K562 (cell line): ENCODE data around the gene NDUFAF8. TPM values are rescaled to one million over a fixed set of nuclear protein-coding genes. Genes with fewer than 3 reads are reported as not detected.

Experiments used
- ATAC-seq: fragments of 200-7000 bp; cut with Tn5 transposase; 3 replicates; pipeline ENCODE4 v1.9.1; 2020; ENCODE audit warnings: moderate library complexity
- BruUV-seq: library from RNA; stranded (reverse); fragments of 400-500 nt; replicated peaks from 2 replicates; lab custom pipeline; 2021; lab: Mats Ljungman, UMichigan
- CTCF ChIA-PET: fragments of 300-600 bp; formaldehyde crosslinking; extraction: SDS; loops from one replicate; lab custom pipeline; 2021; ENCODE audit warnings: low intra/inter-chr PET ratio; lab: Yijun Ruan, JAX
- POLR2A ChIA-PET: fragments of 300-600, 350-650 bp; sonication (Branson Sonifier 250); formaldehyde crosslinking; extraction: SDS; loops from one replicate; lab custom pipeline; 2021; ENCODE audit warnings: antibody characterized with exemption, inconsistent platforms; lab: Yijun Ruan, JAX
- DNase-seq, 4 experiments: peaks; one replicate each; pipeline versions ENCODE4 v3.0.0 to v3.0.0-alpha.2; 2011 to 2018; ENCODE audit warnings: low spot score in 3 of 4, mixed read lengths in 3 of 4; ENCODE audit errors: extremely low read depth in 1 of 4
- FAIRE-seq: peaks from 2 replicates; lab custom pipeline; 2011; peaks lifted over from hg19 to GRCh38; lab: Jason Lieb, UNC
- H2AFZ ChIP-seq: 2 replicates; pipeline ENCODE4 v1.6.0; 2011; ENCODE audit warnings: low read depth, low read length, control low read depth, inconsistent platforms
- H3K27ac ChIP-seq: fragments of 200-600 bp; 3 replicates; pipeline ENCODE4 v1.8.0; 2011; ENCODE audit warnings: low read depth, mild to moderate bottlenecking, control low read depth, inconsistent platforms, low read length, moderate library complexity, mixed read lengths; ENCODE audit errors: extremely low read depth
- H3K27me3 ChIP-seq, 2 experiments: fragments of 300-600 bp in 1 of 2; 2 replicates in 1 of 2; 3 replicates in 1 of 2; pipeline versions ENCODE4 v1.6.0 to v1.8.0; 2011; ENCODE audit warnings: inconsistent platforms in 2 of 2, low read length in 2 of 2, mild to moderate bottlenecking in 1 of 2, mixed read lengths in 1 of 2, moderate library complexity in 1 of 2; ENCODE audit not compliant: control insufficient read depth in 2 of 2, insufficient read depth in 2 of 2
- H3K36me3 ChIP-seq: fragments of 300-600 bp; 3 replicates; pipeline ENCODE4 v1.8.0; 2011; ENCODE audit warnings: mild to moderate bottlenecking, low read length, inconsistent platforms; ENCODE audit not compliant: control insufficient read depth, insufficient read depth
- H3K4me1 ChIP-seq, 2 experiments: fragments of 200-600 bp in 1 of 2; replicated peaks in 1 of 2; 2 replicates in 1 of 2; 3 replicates in 1 of 2; pipeline versions ENCODE4 v1.5.1 to v1.8.0; 2011; ENCODE audit warnings: inconsistent platforms in 2 of 2, low read length in 2 of 2, mild to moderate bottlenecking in 1 of 2, mixed read lengths in 1 of 2, moderate library complexity in 1 of 2; ENCODE audit not compliant: control insufficient read depth in 2 of 2, insufficient read depth in 2 of 2
- H3K4me2 ChIP-seq: 2 replicates; pipeline ENCODE4 v1.6.1; 2011; ENCODE audit warnings: low read length, control low read depth, inconsistent platforms, mixed read lengths; ENCODE audit not compliant: insufficient read depth
- H3K4me3 ChIP-seq: fragments of 200-600 bp; sonication (generic), shearing (Covaris generic); 2 replicates; pipeline ENCODE4 v1.5.1; 2016; ENCODE audit warnings: control low read depth, inconsistent platforms
- H3K79me2 ChIP-seq: fragments of 200-600 bp; 3 replicates; pipeline ENCODE4 v1.8.0; 2011; ENCODE audit warnings: low read length, inconsistent platforms; ENCODE audit not compliant: control insufficient read depth, insufficient read depth
- H3K9ac ChIP-seq, 2 experiments: 2 replicates each; pipeline versions ENCODE4 v1.6.0 to v1.6.1; 2011; ENCODE audit warnings: low read depth in 2 of 2, low read length in 2 of 2, control low read depth in 1 of 2, inconsistent platforms in 1 of 2, mild to moderate bottlenecking in 1 of 2, mixed read lengths in 1 of 2; ENCODE audit not compliant: insufficient read depth in 1 of 2
- H3K9me1 ChIP-seq: one replicate; pipeline ENCODE4 v1.6.0; 2011; ENCODE audit warnings: inconsistent platforms, mild to moderate bottlenecking, low read length, moderate library complexity; ENCODE audit not compliant: control insufficient read depth, insufficient read depth
- H3K9me3 ChIP-seq: replicated peaks from 2 replicates; pipeline ENCODE4 v1.5.1; 2011; ENCODE audit warnings: low read depth, low read length, inconsistent platforms; ENCODE audit not compliant: control insufficient read depth, insufficient read depth
- H4K20me1 ChIP-seq: replicated peaks from 2 replicates; pipeline ENCODE4 v1.6.1; 2011; ENCODE audit warnings: low read length, inconsistent platforms, mixed read lengths; ENCODE audit not compliant: control insufficient read depth, insufficient read depth
- DPF2 ChIP-seq: fragments of 450-650 bp; IDR thresholded peaks from 2 replicates; pipeline ENCODE4 v1.6.1; 2016
- FOXJ2 ChIP-seq: fragments of 200-800 bp; sonication (Bioruptor generic); IDR thresholded peaks from 2 replicates; pipeline ENCODE4 v1.6.1; 2016; ENCODE audit warnings: missing genetic modification characterization, missing compliant biosample characterization
- MAFF ChIP-seq: IDR thresholded peaks from 2 replicates; pipeline ENCODE4 v1.6.1; 2012; ENCODE audit warnings: low read length, improper control_type of control experiment
- NR1H2 ChIP-seq: sonication (generic); formaldehyde crosslinking; IDR thresholded peaks from 2 replicates; pipeline ENCODE4 v1.4.0; 2020; ENCODE audit warnings: mild to moderate bottlenecking, missing genetic modification reagents
- POLR2G ChIP-seq: fragments of 200-400 bp; formaldehyde crosslinking; IDR thresholded peaks from 2 replicates; pipeline ENCODE4 v1.6.1; 2017; ENCODE audit warnings: low read depth, mild to moderate bottlenecking, antibody characterized with exemption, low read length, moderate library complexity
- PRMT5 ChIP-seq: sonication (generic); formaldehyde crosslinking; IDR thresholded peaks from 2 replicates; pipeline ENCODE4 v1.5.0; 2020; ENCODE audit warnings: missing genetic modification reagents
- ZNF316 ChIP-seq: fragments of 450-650 bp; IDR thresholded peaks from 2 replicates; pipeline ENCODE4 v1.6.1; 2016
- ZNF347 ChIP-seq: fragments of 450-650 bp; formaldehyde crosslinking; IDR thresholded peaks from 2 replicates; pipeline ENCODE4 v1.4.0; 2020; ENCODE audit warnings: low read depth, mild to moderate bottlenecking, moderate library complexity
- WGBS: fragments of 100-300 bp; shearing (Covaris generic); methylation state at CpG from one replicate; pipeline ENCODE4 v1.1.6; 2016; ENCODE audit warnings: low coverage, mixed read lengths; ENCODE audit not compliant: insufficient coverage; ENCODE audit errors: missing lambda C conversion rate; 5-methylcytosine and 5-hydroxymethylcytosine counted together
- in situ Hi-C: fragments of 300-500 bp; cut with MboI; formaldehyde crosslinking; loops from 4 replicates; pipeline ENCODE4 v1.15.0; 2018; ENCODE audit warnings: inconsistent platforms, mixed read lengths
- intact Hi-C: fragments of 100-400 bp; cut with micrococcal nuclease; formaldehyde crosslinking; loops from 2 replicates; pipeline ENCODE4 v1.14.2; 2022
- polyA plus RNA-seq, 8 experiments: library from polyadenylated mRNA; depleted of rRNA in 4 of 8; stranded (reverse) in 5 of 8; unstranded in 3 of 8; fragments of >200 nt; fragmentation: Nextera tagmentation in 2 of 8; fragmentation: Illumina TruSeq in 1 of 8; extraction: Ambion mirVana in 2 of 8; extraction: Trizol in 1 of 8; gene quantifications; 2 replicates each; pipeline versions ENCODE4 v1.2.1 to v1.2.3, GENCODE V29; 2011 to 2014; ENCODE audit warnings: inconsistent platforms in 1 of 8, missing spikeins in 1 of 8
- total RNA-seq, 7 experiments: library from RNA; depleted of rRNA in 6 of 7; stranded (reverse); fragments of >200 nt in 6 of 7; fragmentation: Illumina TruSeq in 2 of 7; extraction: Trizol in 2 of 7; gene quantifications; 2 replicates each; pipeline versions ENCODE4 v1.2.1 to v1.2.3, GENCODE V29; 2011 to 2021; ENCODE audit warnings: low replicate concordance in 1 of 7
- TF ChIP-seq, protein P1 (sequence below): fragments of 200-400 bp; formaldehyde crosslinking; IDR thresholded peaks from 2 replicates; pipeline ENCODE4 v1.6.1; 2017; ENCODE audit warnings: mild to moderate bottlenecking, low read depth, low read length, moderate library complexity
- TF ChIP-seq, protein P2 (sequence below): fragments of 200-800 bp; sonication (Bioruptor generic); IDR thresholded peaks from 2 replicates; pipeline ENCODE4 v1.6.1; 2017; ENCODE audit warnings: missing genetic modification characterization, missing compliant biosample characterization

The NDUFAF8 gene
- total and polyA plus RNA-seq, 9 of the 15 experiments (the other 6 are each of a cell fraction or from before 2014, with no cell fraction given), result 13.5 to 144 (median 90.0) TPM

DNA sequence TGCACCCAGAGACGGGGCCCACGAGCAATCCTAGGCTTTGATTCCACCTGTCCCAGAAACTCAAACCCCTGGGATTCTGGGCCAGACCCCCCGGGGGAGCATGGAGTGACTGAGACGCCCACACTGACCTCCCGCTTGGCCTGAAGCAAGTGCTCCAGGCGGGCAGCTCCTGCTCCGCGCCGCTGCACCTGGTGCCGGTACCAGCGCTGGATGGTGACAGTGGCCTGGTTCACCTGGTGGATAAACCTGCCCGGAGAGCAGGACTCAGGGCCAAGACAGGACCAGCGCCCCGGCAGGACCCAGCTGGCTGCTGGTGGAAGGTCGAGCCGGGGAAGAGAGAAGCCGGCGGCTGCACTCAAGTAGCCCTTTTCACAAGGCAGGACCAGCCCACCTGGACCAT, 38.9 kb upstream of the NDUFAF8 start:
- Histone ChIP-seq H3K4me1 (peaks cover 3 to 31% of the 10 kb centered on the region in 2 experiments; a peak in 3 of 5 replicates), H3K79me2 (no peaks in the 10 kb centered on the region), H3K9ac (no peak overlapping the region), H2AFZ (no peak overlapping the region; the same call in 1 of the 2 replicates), H3K9me1 (peaks cover 3% of the 10 kb centered on the region), H3K4me2 (no peak overlapping the region), H3K9me3 (no peaks in the 10 kb centered on the region), H3K4me3 (no peak overlapping the region), H3K36me3 (peaks cover 2% of the 10 kb centered on the region; the same call in 2 of the 3 replicates), H3K27me3 (no peaks in the 10 kb centered on the region), H3K27ac (no peak overlapping the region), H4K20me1 (no peaks in the 10 kb centered on the region)
- intact Hi-C loops, result loop anchor here (2.0 kb wide), 1 partner anchor 57 kb away; no protein-coding TSS in a partner anchor
- CTCF ChIA-PET, result no interaction called here
- 88% methylated on average over 9 of the region's 18 CpGs for WGBS
- POLR2A ChIA-PET, result no interaction called here
- TF ChIP-seq POLR2G (0 out of 2 replicates have a peak, but pooled peaks have one; percentile 17), MAFF (no peak)
- BruUV-seq, result no TSS peak
- FAIRE-seq (no peak), DNase-seq (no peak), ATAC-seq (no peak)
- in situ Hi-C loops, result no loop called here

DNA sequence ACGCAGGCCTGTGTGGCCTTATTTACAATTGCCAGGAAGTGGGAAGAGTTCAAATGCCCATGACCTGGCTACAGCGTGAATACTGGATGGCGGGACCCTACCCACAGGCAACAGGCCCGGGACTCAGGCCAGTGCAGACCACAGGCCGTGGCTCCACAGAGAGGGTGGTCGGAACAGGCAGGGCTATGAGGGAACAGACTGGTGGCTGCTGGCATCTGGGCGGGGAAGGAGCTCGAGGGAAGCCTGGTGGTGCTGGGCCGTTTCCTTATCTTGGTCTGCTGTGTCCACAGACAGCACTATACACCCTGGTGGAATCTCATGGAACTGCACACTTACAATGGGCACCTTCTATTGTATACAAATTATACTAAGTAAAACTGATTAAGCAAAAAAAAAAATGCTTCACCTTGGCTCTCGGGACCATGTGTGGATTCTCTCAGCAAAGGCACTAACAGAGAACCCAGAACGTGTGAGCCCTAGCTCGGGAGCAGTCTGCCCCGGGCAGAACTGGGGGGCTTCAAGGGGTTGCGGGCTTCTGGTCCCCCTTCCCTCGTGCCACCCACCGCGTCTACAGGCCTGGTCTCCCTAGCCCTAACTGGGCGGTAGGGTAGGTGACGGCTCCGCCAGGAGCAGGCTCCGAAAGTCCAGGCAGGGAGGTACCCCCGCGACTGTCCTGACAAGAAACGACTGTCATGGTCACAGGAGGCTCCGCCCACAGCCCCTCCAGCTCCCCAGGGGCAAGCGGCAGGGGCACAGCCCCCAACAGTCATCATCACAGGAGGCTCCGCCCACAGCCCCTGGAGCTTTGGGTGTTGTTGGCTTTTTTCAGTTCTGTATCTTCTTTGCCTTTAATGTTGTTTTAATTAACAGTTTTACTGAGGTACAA, 38.2 kb upstream of the NDUFAF8 start:
- WGBS, result 45% methylated on average over 27 of the region's 27 CpGs
- Histone ChIP-seq H3K9me1 (peaks cover 3% of the 10 kb centered on the region), H2AFZ (peak overlapping the region; percentile 58; the same call in 1 of the 2 replicates), H3K36me3 (peaks cover 2% of the 10 kb centered on the region; the same call in 2 of the 3 replicates), H3K27ac (no peak overlapping the region), H3K4me1 (peaks cover 3 to 31% of the 10 kb centered on the region in 2 experiments; a peak in 3 of 5 replicates), H3K9me3 (no peaks in the 10 kb centered on the region), H3K4me3 (no peak overlapping the region), H3K79me2 (no peaks in the 10 kb centered on the region), H4K20me1 (no peaks in the 10 kb centered on the region), H3K4me2 (no peak overlapping the region; the same call in 1 of the 2 replicates), H3K9ac (peak overlapping the region in 1 of 2 experiments; percentile 66; a peak in 2 of 4 replicates), H3K27me3 (no peaks in the 10 kb centered on the region)
- in situ Hi-C loops (no loop called here), intact Hi-C loops (loop anchor here (2.0 kb wide), 1 partner anchor 58 kb away; no protein-coding TSS in a partner anchor)
- peak; percentile 98 for ATAC-seq
- DNase-seq, result peak; percentile 65 to 82 (median 75)
- BruUV-seq, result no TSS peak
- POLR2A ChIA-PET, result interaction anchor here (0.6 kb wide), 2 partner anchors 10 to 80 kb away, joined by 3 to 4 read pairs; no protein-coding TSS in a partner anchor
- peak; percentile 86 for FAIRE-seq
- CTCF ChIA-PET, result no interaction called here
- TF ChIP-seq ZNF316 (peak; percentile 52), FOXJ2 (tag) (no peak), NR1H2 (CRISPR knock-in tag) (no peak), PRMT5 (CRISPR knock-in tag) (no peak), DPF2 (no peak), ZNF347 (no peak)
- TF ChIP-seq, protein P1, sequence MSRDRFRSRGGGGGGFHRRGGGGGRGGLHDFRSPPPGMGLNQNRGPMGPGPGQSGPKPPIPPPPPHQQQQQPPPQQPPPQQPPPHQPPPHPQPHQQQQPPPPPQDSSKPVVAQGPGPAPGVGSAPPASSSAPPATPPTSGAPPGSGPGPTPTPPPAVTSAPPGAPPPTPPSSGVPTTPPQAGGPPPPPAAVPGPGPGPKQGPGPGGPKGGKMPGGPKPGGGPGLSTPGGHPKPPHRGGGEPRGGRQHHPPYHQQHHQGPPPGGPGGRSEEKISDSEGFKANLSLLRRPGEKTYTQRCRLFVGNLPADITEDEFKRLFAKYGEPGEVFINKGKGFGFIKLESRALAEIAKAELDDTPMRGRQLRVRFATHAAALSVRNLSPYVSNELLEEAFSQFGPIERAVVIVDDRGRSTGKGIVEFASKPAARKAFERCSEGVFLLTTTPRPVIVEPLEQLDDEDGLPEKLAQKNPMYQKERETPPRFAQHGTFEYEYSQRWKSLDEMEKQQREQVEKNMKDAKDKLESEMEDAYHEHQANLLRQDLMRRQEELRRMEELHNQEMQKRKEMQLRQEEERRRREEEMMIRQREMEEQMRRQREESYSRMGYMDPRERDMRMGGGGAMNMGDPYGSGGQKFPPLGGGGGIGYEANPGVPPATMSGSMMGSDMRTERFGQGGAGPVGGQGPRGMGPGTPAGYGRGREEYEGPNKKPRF, result no peak
- TF ChIP-seq, protein P2, sequence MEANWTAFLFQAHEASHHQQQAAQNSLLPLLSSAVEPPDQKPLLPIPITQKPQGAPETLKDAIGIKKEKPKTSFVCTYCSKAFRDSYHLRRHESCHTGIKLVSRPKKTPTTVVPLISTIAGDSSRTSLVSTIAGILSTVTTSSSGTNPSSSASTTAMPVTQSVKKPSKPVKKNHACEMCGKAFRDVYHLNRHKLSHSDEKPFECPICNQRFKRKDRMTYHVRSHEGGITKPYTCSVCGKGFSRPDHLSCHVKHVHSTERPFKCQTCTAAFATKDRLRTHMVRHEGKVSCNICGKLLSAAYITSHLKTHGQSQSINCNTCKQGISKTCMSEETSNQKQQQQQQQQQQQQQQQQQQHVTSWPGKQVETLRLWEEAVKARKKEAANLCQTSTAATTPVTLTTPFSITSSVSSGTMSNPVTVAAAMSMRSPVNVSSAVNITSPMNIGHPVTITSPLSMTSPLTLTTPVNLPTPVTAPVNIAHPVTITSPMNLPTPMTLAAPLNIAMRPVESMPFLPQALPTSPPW (CRISPR knock-in tag), result 0 out of 2 replicates have a peak, but pooled peaks have one; percentile 18
